Glutamatergic neuron (in vitro differentiated cells): ENCODE measurements around the gene ATAD1. TPM values are rescaled to one million over a fixed set of nuclear protein-coding genes. Genes with fewer than 3 reads are reported as not detected.

Source experiments
- DNase-seq: peaks from one replicate; pipeline ENCODE4 v3.0.0; 2022
- H3K27ac Mint-ChIP-seq: one replicate; pipeline ENCODE4 v1.8.0; 2020; ENCODE audit warnings: mild to moderate bottlenecking, mixed read lengths, inconsistent platforms; ENCODE audit not compliant: unreplicated experiment
- H3K27me3 Mint-ChIP-seq: one replicate; pipeline ENCODE4 v1.8.0; 2020; ENCODE audit warnings: mild to moderate bottlenecking, moderate library complexity, mixed read lengths, inconsistent platforms; ENCODE audit not compliant: unreplicated experiment
- H3K36me3 Mint-ChIP-seq: one replicate; pipeline ENCODE4 v1.8.0; 2020; ENCODE audit warnings: mild to moderate bottlenecking, mixed read lengths, inconsistent platforms; ENCODE audit not compliant: unreplicated experiment
- H3K4me1 Mint-ChIP-seq: one replicate; pipeline ENCODE4 v1.8.0; 2020; ENCODE audit warnings: mild to moderate bottlenecking, low read depth, mixed read lengths, inconsistent platforms; ENCODE audit not compliant: unreplicated experiment
- H3K4me3 Mint-ChIP-seq: one replicate; pipeline ENCODE4 v1.8.0; 2020; ENCODE audit warnings: mild to moderate bottlenecking, mixed read lengths, inconsistent platforms; ENCODE audit not compliant: unreplicated experiment
- H3K9me3 Mint-ChIP-seq: one replicate; pipeline ENCODE4 v1.8.0; 2020; ENCODE audit warnings: mild to moderate bottlenecking, moderate library complexity, mixed read lengths, inconsistent platforms; ENCODE audit not compliant: unreplicated experiment
- total RNA-seq: library from RNA; stranded (reverse); fragmentation: NEBNext Ultra II Directional; extraction: Animal tissue kit (Norgen Biotek cat#: 25700); gene quantifications from one replicate; pipeline ENCODE4 v1.2.1, GENCODE V29; 2021; ENCODE audit not compliant: unreplicated experiment
- TF ChIP-seq, protein P1 (sequence below): fragments of 200-600 bp; sonication (generic); IDR thresholded peaks from one replicate; pipeline ENCODE4 v1.5.0; 2021; ENCODE audit not compliant: partially characterized antibody, unreplicated experiment

ATAD1 gene
- total RNA-seq, 1 donor from 2014 or later = 79.0 TPM

DNA sequence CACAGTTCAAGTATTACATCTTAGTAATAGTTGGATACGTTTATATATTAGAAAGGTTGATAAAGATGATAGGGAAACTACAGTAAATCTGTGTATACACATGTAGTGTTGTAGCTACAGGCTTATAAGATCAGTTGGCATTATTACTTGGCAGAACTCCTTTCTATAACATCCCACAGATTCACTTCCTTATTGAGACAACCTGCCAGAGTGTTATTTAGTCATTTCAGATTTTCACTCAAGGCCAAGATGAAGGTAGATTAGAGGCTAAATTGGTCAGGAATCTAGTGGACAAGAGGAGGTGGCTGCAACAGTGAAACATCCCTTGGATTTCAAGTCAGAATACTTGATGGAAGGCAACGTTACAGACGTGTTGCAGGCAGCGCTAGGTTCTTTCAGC, 95.3 kb downstream of the ATAD1 start:
- no peak for DNase-seq
- Mint-ChIP-seq H3K4me3 (no peak overlapping the region), H3K27me3 (no peaks in the 10 kb centered on the region), H3K27ac (no peak overlapping the region), H3K9me3 (no peaks in the 10 kb centered on the region), H3K4me1 (no peaks in the 10 kb centered on the region), H3K36me3 (no peaks in the 10 kb centered on the region)
- TF ChIP-seq, protein P1, sequence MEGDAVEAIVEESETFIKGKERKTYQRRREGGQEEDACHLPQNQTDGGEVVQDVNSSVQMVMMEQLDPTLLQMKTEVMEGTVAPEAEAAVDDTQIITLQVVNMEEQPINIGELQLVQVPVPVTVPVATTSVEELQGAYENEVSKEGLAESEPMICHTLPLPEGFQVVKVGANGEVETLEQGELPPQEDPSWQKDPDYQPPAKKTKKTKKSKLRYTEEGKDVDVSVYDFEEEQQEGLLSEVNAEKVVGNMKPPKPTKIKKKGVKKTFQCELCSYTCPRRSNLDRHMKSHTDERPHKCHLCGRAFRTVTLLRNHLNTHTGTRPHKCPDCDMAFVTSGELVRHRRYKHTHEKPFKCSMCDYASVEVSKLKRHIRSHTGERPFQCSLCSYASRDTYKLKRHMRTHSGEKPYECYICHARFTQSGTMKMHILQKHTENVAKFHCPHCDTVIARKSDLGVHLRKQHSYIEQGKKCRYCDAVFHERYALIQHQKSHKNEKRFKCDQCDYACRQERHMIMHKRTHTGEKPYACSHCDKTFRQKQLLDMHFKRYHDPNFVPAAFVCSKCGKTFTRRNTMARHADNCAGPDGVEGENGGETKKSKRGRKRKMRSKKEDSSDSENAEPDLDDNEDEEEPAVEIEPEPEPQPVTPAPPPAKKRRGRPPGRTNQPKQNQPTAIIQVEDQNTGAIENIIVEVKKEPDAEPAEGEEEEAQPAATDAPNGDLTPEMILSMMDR = no peak

DNA sequence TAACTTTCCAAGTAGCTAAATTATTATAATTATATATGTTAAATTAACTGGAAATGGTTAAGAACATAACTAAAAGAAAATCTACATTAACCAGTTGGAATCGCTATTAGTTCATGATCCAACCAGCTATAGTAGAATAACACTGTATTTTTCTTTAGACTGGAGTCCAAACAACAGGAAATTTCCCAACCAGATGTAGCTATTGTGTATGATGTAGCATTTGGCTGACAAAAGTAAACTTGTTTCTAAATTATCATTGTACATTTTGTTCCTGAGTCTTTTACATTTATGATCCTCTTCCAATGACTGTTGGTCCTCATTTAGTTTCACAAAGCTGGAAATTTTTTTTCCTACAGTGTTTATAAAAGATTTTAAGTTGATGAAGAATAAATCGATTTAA, 96.2 kb downstream of the ATAD1 start:
- TF ChIP-seq, protein P1 = no peak
- Mint-ChIP-seq H3K27ac (no peak overlapping the region), H3K27me3 (no peaks in the 10 kb centered on the region), H3K36me3 (no peaks in the 10 kb centered on the region), H3K9me3 (no peaks in the 10 kb centered on the region), H3K4me3 (no peak overlapping the region), H3K4me1 (no peaks in the 10 kb centered on the region)
- no peak for DNase-seq

DNA sequence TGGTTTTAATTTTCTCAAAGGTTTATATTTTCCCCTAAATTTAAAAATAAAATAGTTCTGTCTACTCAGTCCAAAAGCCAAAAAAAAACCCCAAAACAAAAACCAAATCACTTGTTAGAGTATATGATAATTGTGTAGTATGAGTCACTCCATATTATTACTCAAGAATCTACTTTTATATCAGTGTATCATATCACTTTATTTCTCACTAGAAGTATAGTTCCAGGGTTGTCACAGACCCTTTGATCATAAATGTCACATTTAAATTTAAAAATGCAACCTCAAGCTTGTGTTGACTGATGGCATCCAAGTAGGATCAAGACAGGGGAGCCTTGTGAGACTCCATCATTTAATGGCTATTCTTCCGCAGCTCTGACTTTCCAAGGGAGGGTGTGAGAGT, 97.4 kb downstream of the ATAD1 start:
- H3K36me3 Mint-ChIP-seq = no peaks in the 10 kb centered on the region
- H3K4me3 Mint-ChIP-seq = no peak overlapping the region
- no peaks in the 10 kb centered on the region for H3K4me1 Mint-ChIP-seq
- no peak overlapping the region for H3K27ac Mint-ChIP-seq
- H3K27me3 Mint-ChIP-seq = no peaks in the 10 kb centered on the region
- no peak for DNase-seq
- TF ChIP-seq, protein P1 = no peak
- no peaks in the 10 kb centered on the region for H3K9me3 Mint-ChIP-seq

DNA sequence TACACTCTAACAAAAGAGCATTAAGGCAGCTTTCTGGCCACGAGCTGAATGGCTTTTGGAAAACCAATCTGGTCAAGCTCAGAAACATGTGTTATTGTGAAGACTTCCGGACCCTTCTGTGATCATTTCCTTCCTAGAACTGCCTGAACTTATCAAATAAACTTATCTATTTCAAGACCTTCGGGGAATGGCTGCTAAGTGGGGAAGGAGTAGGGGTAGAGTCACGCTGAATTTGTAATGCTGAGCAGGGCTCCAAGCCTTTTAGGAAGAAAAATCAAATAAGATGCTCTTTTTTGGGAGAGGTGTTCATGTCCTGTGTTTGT, 101.7 kb downstream of the ATAD1 start:
- DNase-seq = no peak
- H3K36me3 Mint-ChIP-seq = no peaks in the 10 kb centered on the region
- H3K4me3 Mint-ChIP-seq = no peak overlapping the region
- H3K27me3 Mint-ChIP-seq = peaks cover 1% of the 10 kb centered on the region
- peaks cover 2% of the 10 kb centered on the region for H3K9me3 Mint-ChIP-seq
- no peak overlapping the region for H3K27ac Mint-ChIP-seq
- TF ChIP-seq, protein P1 = no peak
- H3K4me1 Mint-ChIP-seq = peaks cover 22% of the 10 kb centered on the region

DNA sequence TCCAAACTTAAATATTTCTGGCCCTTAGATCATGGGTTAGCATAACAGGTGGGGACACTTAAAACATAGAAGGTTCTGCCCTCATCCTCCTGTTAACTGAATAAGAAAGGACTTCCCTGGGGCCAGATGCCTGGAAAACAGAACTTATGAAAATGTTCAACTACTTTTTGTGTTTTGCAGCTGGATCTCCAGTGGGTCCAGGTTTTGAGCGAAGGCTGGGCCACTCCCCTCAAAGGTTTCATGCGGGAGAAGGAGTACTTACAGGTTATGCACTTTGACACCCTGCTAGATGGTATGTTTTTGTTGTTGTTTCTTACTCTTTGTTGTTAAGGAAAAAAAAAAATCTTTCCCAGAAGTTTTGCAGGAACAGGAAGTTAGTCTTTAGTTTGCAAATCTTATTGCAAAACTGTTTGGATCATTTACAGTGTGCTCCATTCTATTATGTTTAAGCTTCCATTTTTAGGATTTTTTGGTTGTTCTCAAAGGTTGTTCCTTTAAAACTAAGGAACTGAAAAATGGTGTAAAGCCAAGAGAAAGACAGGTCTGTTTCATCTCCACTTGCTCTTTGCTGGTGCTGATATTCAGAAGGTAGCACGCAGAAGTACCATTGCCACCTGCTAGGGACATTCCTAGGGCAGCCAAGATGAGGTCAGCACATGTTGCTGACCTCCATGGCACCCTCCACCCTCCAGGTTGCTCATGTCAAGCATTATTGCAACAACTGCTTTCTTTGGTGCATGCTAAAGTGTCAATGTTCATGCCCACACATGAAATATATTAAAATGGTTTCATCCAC, 102.3 kb downstream of the ATAD1 start:
- Mint-ChIP-seq H3K27ac (no peak overlapping the region), H3K27me3 (peaks cover 1% of the 10 kb centered on the region), H3K4me1 (peaks cover 23% of the 10 kb centered on the region), H3K36me3 (no peaks in the 10 kb centered on the region), H3K4me3 (no peak overlapping the region), H3K9me3 (peaks cover 2% of the 10 kb centered on the region)
- DNase-seq = no peak
- TF ChIP-seq, protein P1 = no peak
